Brain microvascular endothelial cell (primary cell): ENCODE measurements around the gene TBX21.

ENCODE experiments used
- DNase-seq: peaks from one replicate; pipeline ENCODE4 v3.0.0-alpha.2; 2020
- H3K27ac ChIP-seq: fragments of 250-450 bp; sonication (Bioruptor Pico); 2 replicates; pipeline ENCODE4 v1.5.1; 2020; ENCODE audit warnings: mild to moderate bottlenecking, moderate library complexity
- H3K27me3 ChIP-seq: fragments of 250-450 bp; sonication (Bioruptor Pico); replicated peaks from 2 replicates; pipeline ENCODE4 v1.5.1; 2020; ENCODE audit warnings: mild to moderate bottlenecking
- H3K36me3 ChIP-seq: fragments of 250-450 bp; sonication (Bioruptor Pico); replicated peaks from 2 replicates; pipeline ENCODE4 v1.5.1; 2020; ENCODE audit warnings: mild to moderate bottlenecking
- H3K4me3 ChIP-seq: 2 replicates; pipeline ENCODE4 v1.5.1; 2011; ENCODE audit warnings: low read depth, mild to moderate bottlenecking, control low read depth, low read length, moderate library complexity
- CTCF ChIP-seq: IDR thresholded peaks from 2 replicates; pipeline ENCODE4 v1.5.1; 2011; ENCODE audit warnings: low read depth, mild to moderate bottlenecking, moderate library complexity, low read length, control low read depth, inconsistent platforms; ENCODE audit errors: missing control alignments
- in situ Hi-C: cut with HindIII; loops from 2 replicates; pipeline ENCODE4 v1.10.0; 2017; ENCODE audit warnings: low sequenced_read_pairs, low pct_ligation_motif_present

TBX21 gene

GRCh38 chr17:47733047-47733673 lies at the start of gene TBX21:
Gene TBX21 (plus strand): TSS chr17:47733236. CDS start chr17:47733455, 219 bp downstream.
- Histone ChIP-seq H3K4me3 (no peak within 1 kb of the TSS), H3K27me3 (peaks cover 72% of the 10 kb centered on the region)
- DNase-seq: no peak

DNA sequence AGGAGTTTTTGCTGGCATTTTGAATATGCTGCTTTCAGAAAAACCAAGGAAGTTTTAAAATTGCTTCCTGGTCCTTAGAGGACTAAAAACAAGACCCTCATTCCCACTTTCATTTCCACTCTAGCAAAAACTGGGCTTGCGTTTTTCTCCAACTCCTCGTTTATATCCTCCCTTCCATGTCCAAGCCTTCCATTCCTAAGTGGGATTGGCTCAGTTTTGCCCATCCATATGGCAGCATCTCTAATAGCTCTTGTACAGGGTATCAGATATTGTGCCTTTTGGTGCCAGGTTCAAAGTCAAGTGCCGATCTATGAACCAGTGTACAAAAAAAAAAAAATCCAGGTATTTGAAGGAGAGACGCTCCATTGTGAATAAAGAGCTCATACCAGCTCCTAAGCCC lies 49.0 kb upstream of the TBX21 start:
- Histone ChIP-seq H3K4me3 (no peak overlapping the region), H3K36me3 (peaks cover 63% of the 10 kb centered on the region), H3K27ac (no peak overlapping the region), H3K27me3 (no peaks in the 10 kb centered on the region)
- in situ Hi-C loops: no loop called here
- DNase-seq: no peak
- no peak for TF ChIP-seq CTCF

More at GRCh38 chr17:47733047-47733673, at the start of gene TBX21:
- Histone ChIP-seq H3K27ac (no peak within 1 kb of the TSS), H3K36me3 (no peaks in the 10 kb centered on the region)
- TF ChIP-seq CTCF: peak; percentile 33
- in situ Hi-C loops: no loop called here

- Histone ChIP-seq H3K4me3 (no peak overlapping the region), H3K27me3 (no peaks in the 10 kb centered on the region), H3K36me3 (peaks cover 57% of the 10 kb centered on the region), H3K27ac (no peak overlapping the region)
- in situ Hi-C loops: no loop called here
- DNase-seq: no peak
- TF ChIP-seq CTCF: no peak
These were observed 48.4 kb upstream of the TBX21 start for GRCh38 chr17:47684535-47685193.

GRCh38 chr17:47685556-47686275 lies 47.3 kb upstream of the TBX21 start:
- TF ChIP-seq CTCF: no peak
- no peak for DNase-seq
- in situ Hi-C loops: no loop called here
- H3K4me3 ChIP-seq: no peak overlapping the region
- no peak overlapping the region for H3K27ac ChIP-seq
- no peaks in the 10 kb centered on the region for H3K27me3 ChIP-seq
- H3K36me3 ChIP-seq: peaks cover 46% of the 10 kb centered on the region

DNA sequence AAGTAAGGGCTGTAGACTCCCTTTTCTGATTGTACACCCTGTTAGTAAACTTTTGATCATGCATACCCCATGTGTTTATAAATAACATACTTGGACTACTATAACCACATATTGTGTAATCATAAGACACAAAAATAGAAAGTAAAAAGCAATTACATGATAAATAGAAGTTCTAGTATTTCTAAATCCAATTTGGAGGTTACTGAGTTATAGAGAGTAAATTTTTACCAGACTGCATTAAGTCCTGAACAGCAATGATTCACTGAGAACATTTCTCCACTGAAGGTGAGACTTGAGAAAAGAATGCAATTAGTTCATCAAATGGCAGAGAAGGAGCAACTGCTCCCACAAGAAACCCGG lies 46.8 kb upstream of the TBX21 start:
- in situ Hi-C loops: no loop called here
- no peaks in the 10 kb centered on the region for H3K27me3 ChIP-seq
- H3K4me3 ChIP-seq: no peak overlapping the region
- no peak overlapping the region for H3K27ac ChIP-seq
- no peak for DNase-seq
- TF ChIP-seq CTCF: no peak
- peaks cover 41% of the 10 kb centered on the region for H3K36me3 ChIP-seq
